HK-2 (cell line): ENCODE measurements around the gene MYO16.

ENCODE experiments used
- DNase-seq: peaks from one replicate; pipeline ENCODE4 v3.0.0-alpha.2; 2018; ENCODE audit not compliant: unreplicated experiment

The MYO16 gene

GRCh38 chr13:109123971-109124370, 494.6 kb downstream of the MYO16 start:
- no peak for DNase-seq

DNA sequence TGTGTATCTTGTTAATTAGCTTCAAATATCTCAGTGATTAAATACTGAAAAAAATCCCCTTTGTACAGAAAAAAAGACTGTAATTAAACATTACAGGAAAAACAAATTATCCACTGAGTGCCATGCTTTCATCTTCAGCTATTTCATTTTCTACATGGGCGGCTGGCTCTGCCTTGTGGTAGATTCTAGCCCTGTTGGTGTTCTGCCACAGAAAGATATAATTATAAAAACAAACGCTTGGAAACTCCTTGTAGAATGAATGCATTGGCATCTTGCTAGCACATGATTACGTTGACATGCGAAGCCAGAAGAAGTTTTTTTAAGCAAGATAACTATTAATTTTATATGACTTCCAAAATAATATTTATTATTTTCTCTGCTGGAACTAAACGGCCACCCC, 496.8 kb downstream of the MYO16 start:
- DNase-seq, result no peak

- DNase-seq, result no peak
These were observed 497.7 kb downstream of the MYO16 start for GRCh38 chr13:109126891-109127641.

DNA sequence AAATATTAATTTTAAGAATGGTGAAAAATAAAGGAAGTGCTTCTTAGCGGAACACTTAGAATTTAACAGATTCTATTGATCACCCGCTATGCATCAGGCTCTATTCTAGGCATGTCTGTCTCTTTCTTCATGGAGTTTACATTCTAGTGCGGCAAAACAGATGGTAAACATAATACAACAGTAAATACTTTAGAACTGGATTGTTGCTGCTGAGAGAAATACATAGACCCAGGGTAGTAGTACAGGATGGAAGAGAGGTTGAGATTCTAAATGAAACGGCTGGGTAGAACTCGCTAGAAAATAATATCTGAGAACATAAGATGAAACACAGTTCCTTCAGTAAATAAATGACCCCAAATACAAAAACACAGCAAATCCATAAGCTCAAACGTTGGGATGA, 498.7 kb downstream of the MYO16 start:
- no peak for DNase-seq

DNA sequence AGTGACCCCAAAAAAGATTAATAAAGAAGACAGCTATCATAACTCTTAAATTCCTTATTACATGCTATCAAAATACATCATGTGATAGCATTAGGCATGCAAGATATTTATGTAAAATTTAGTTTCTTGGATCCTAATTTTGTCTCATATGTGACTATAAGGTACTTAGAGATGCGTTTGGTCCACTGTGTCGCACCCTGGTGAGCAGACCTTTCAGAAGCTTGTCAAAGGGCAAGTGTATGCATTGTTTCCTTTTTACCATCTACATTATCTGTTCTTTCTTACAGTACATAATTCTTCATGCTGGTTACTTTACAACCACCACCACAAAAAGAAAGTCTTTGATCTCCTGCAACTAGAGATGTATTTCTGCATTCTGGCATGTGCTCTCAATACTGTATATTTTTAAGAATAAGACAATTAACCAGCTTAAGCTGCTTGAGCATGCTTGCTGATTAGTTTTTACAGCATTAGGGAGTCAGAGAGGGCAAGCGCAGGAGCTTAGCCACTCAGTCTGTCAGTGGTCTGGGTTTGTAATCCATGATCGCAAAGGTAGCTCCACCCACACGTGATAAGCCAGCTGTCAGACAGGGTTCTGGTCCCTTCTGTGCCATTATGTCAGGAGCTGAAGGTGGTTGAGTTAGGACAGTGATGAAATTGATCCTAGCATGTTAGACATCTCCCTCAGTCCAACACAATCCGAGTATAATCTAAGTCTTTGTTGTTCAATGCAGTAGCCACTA, 500.9 kb downstream of the MYO16 start:
- no peak for DNase-seq

DNA sequence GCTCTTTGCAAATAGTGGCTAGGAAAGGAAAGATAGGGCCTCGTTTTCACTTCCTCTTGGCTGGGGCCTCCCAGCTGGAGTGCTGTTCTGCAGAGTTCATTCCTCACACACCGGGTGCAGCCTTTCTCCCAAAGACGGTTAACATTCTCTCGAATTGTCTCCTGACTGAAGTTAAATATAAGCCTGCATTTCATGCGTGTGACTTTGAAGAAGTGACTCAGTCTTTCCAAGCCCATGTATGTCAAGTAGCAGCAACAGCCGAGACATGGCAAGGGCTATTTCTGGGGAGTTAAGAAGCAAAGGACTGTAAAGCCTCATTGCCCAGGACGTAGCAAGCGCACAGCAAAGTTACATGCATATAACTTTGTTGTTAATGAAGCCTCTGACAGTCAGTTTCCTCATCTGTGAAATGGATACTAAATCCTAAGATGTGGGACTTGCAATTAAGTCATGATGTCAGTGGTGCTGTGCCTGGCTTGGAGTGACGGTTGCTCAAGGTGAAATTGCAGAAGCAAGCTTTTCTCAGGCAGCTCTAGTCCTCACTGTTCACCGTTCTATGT, 502.4 kb downstream of the MYO16 start:
- DNase-seq, result peak; percentile 24

GRCh38 chr13:109135018-109135417, 505.6 kb downstream of the MYO16 start:
- no peak for DNase-seq

DNA sequence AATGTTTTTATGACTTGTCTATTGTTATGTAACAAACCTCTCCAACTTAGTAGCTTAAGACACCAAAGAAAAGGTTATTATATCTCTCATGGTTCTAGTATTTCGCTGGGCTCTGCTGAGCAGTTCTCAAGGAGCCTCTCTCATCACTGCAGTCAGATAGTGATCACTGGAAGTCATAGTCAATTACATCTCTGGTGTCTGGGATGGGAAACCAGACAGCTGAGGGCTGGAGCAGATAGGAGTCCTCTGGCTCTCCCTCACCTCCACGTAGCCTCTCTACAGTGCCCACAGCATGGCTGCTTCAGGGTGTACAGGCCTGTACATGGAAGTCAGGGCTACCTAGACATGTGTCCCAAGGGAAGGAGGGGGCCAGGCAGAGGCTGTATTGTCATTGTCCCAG, 507.5 kb downstream of the MYO16 start:
- no peak for DNase-seq

GRCh38 chr13:109139346-109139745, 509.9 kb downstream of the MYO16 start:
- DNase-seq, result no peak

DNA sequence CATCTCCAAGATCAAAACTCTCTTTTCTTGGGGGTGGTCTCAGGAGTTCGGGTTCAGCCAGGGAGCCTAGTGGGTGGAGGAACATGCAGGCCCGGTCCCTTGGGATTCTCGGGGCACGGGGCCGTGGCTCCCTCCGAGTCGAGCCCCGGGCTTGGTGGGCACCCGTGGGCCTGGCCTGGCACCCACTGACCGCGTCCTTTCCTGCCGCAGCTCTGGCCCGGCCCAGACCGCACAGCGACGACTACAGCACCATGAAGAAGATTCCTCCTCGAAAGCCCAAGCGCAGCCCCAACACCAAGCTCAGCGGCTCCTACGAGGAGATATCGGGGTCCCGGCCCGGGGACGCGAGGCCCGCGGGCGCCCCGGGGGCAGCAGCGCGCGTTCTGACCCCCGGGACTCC, 510.6 kb downstream of the MYO16 start:
- no peak for DNase-seq

DNA sequence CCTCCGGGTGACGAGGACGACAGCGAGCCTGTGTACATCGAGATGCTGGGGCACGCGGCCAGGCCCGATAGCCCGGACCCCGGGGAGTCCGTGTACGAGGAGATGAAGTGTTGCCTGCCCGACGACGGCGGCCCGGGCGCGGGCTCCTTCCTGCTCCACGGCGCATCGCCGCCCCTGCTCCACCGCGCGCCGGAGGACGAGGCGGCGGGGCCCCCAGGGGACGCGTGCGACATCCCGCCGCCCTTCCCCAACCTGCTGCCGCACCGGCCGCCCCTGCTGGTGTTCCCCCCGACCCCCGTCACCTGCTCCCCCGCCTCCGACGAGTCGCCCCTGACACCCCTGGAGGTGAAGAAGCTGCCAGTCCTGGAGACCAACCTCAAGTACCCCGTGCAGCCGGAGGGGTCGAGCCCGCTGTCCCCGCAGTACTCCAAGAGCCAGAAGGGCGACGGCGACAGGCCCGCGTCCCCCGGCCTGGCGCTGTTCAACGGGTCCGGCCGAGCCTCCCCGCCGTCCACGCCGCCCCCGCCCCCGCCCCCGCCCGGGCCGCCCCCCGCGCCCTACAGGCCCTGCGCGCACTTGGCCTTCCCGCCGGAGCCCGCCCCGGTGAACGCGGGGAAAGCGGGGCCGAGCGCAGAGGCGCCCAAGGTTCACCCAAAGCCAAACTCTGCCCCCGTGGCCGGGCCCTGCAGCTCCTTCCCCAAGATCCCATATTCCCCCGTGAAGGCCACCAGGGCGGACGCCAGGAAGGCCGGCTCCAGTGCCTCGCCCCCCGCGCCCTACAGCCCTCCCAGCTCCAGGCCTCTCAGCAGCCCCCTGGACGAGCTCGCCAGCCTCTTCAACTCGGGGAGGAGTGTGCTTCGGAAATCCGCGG, 511.3 kb downstream of the MYO16 start:
- no peak for DNase-seq

DNA sequence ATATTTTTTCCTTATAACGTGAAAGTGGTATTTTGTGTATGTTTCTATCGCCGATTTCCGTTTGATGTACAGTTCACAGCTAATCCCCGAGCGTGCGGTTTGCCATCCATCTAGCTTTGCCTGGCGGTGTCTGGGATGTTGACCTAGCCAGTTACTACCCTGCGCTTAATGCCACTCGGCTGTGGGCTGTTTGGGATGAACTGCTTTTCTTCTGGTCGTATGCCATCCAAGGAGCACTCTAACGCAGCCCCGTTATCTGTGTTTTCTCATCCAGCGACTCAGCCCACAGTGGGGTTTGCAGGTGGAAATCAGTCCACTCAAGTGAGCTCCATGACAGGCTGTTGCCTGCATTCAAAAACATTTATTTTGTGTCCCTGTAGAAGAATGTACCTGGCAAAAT, 512.3 kb downstream of the MYO16 start:
- no peak for DNase-seq

DNA sequence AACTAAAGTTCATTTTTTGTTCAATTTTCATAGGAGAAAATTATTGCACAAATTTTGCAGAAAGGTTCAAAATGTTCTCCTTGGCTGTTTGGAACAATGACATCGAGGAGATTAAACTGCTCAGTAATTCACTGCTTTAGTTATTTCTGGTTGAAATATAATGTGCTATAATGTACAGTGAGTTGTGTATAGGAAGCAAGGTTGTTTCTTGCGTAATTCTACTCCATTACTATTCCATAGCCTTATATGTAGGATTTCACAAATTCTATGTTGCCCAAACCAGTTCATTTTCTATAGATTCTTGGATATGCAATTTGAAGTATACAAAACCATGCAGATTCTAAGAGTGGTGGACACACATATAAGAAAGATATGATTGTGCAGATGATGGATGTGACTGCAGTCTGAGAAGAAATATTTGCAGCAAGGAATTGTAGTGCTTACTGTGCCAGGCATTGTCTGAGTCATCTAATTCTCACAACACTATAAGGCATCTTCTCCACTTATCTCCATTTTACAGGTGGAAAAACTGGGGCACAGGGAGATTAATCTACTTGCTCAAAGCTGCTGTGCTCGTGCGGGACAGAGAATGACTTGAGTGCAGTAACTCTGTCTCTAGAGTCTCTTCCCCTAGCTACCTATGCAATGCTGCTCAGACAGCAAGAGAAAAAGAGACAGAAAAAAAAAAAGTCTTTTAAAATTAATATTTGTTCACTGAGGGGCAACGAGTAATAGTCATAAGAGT, 515.5 kb downstream of the MYO16 start:
- no peak for DNase-seq

GRCh38 chr13:109145631-109146030, 516.2 kb downstream of the MYO16 start:
- peak; percentile 6 for DNase-seq

DNA sequence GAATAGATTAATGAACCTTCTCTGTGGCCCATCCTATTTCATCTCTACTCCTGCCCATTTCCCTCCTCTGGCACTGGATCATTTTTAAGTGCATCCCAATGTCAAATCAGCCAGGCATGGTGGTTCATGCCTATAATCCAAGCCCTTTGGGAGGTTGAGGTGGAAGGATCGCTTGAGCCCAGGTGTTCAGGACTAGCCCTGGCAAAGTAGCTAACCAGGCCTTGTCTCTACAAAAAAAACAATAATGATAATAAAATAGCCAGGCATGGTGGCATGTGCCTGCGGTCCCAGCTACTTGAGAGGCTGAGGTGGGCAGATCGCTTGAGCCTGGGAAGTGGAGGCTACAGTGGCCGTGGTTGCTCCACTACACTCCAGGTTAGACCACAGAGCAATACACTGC, 517.0 kb downstream of the MYO16 start:
- DNase-seq, result no peak

DNA sequence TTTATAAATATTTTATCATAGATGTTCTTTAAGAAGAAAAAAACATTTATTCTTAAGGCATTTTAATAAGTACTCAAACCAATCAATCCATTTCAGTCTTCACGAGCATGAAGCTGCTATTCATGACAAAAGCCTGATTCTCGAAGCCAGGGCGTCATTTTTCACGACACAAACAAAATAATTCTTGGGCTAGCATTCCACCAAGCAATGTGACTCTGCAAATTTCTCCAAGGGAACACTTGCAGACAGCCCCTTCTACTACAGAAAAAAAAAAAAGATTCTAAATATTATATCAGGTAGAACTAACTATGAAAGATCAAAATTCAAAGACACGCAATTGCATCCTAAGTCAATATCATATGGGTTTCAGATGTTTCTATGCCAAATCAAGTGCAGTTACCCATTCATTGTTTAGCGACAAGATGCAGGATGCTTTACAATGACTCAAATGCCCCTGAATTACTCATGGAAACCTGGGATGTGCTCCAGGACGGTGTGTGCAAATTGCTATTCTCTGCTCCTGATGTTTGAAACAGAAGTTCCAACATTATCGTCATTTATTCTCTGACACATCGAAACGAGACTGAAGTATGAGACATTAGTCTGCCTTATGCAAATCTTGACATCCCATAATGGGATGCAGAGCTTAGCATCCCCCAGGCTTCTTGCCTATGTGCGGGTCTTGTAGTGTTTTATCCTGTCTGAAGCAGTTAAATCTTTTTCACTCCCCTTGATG, 517.7 kb downstream of the MYO16 start:
- DNase-seq, result no peak

- no peak for DNase-seq
These were observed 518.8 kb downstream of the MYO16 start for GRCh38 chr13:109148243-109148642.

DNA sequence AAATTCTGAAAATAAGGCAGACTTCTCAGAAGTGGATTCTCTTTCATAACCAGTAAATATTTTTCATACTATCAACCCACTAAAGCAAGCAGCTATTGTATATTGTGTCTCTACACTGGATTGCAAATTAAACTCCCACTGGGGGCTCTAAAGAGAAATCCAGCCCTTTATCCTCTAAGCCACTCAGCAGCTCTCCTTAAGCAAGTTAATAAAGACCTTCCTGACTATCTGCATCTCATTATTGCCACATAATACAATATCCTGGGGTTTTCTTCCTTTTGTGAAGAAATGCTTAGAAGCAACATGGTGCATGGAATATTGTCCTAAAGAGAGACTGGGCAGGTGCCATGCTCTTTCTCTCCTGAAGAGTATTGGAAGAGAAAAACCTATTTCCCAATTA, 521.3 kb downstream of the MYO16 start:
- no peak for DNase-seq

DNA sequence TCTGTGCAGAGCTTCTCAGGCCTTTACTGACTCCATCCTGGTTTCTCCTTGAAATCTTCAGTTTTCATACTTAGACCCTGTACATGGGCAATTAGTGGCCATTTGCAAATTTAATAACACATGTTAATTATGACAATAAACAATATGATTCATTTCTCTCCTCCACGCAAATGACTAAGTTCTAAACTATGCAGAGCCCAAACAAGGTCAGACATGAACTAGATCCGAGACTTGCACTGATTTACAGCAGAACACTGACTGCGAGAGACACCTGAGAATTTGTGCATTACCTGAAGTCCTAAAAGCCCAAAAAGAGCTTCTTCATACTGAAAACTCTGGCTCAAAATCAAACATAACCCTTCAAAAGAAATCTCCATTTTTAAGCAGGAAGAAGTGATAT, 521.8 kb downstream of the MYO16 start:
- DNase-seq, result no peak

- DNase-seq, result no peak
These were observed 522.3 kb downstream of the MYO16 start for GRCh38 chr13:109151696-109152095.

GRCh38 chr13:109152311-109152820, 523.0 kb downstream of the MYO16 start:
- no peak for DNase-seq
